Measurements from ENCODE around the gene GGT5. TPM values are rescaled to one million over a fixed set of nuclear protein-coding genes. Genes with fewer than 3 reads are reported as not detected.
A peak's percentile ranks its signal among the peaks of the same experiment; 100 is the strongest.

Gene GGT5
- total and polyA plus RNA-seq, 10 donors, result 9.5 to 47.2 (median 30.8) TPM

DNA sequence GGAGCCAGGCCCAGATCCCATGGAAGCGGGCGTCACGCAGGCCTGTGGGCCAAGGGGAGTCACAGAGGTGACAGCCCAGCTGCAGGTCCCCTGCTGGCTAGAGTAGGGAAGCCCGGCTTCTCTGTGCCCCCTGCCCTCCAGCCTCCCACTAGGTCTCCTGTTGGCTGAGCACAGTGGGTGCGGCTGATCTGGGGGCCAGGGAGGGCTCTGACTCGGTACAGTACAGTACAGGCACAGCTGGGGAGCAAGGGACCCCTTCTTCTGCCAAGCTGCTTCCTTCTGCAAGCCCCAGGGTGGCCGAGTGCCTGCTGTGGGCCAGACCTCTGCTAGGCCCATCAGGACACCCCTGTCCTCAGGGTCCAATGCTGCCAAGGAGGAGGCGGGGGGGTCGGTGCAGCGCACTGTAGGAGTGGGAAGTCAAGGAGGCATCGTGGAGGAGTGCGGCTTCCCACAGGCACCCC lies 53.5 kb downstream of the GGT5 start:
- 83 to 98% (median 90%) methylated on average over 7 to 12 of the region's 12 CpGs for WGBS, 5 donors
- Histone ChIP-seq H3K27ac (peak overlapping the region in 1 of 8 donors; percentile 35), H3K9me3 (no peaks in the 10 kb centered on the region), H3K27me3 (replicated peaks in 1 of 7) (no peaks in the 10 kb centered on the region), H3K4me3 (no peak overlapping the region), H3K4me1 (peaks cover 0 to 24% (median 10%) of the 10 kb centered on the region in 6 donors), H3K36me3 (peaks cover 0 to 4% (median 0%) of the 10 kb centered on the region in 6 donors)
- TF ChIP-seq POLR2AphosphoS5 (IDR thresholded peaks at IDR 0.05) (no peak), CTCF (IDR thresholded peaks at IDR 0.05 in 8 of 11, conservative IDR thresholded peaks at IDR 0.05 in 3 of 11) (no peak)
- intact Hi-C loops (cut with DNase I; ENCODE audit: low total_unique reads), result no loop called here
- DNase-seq, result peak; percentile 71

DNA sequence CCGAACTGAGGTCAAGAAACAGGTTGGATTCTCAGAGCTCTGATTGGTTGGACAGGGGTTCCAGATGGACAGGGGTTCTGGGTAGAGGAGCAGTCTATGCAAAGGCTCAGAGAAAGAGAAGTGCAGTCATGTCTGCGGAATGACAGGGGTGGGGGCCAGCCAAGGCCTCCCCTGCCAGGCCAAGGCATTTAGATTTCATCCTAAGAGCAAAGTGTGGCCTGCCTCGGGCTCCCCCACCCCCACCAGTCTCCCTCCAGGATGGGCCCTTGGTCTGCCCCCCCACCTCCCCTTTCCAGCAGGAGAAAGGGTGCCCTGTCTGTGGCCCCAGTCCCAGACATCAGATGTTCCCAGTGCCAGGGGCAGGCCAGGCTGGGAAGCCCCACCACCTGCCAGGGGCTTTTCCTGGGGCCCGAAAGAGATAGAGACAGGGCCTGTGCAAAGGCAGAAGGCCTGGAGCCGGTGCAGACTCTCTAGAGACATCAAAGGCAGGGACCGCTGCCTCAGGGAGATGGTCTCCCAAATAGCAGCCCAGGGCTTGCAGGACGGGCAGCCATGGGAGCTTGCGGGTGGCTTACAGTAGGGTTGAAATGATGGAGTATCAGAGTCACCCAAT lies 54.2 kb downstream of the GGT5 start:
- no peak overlapping the region for H3K4me3 ChIP-seq
- no peaks in the 10 kb centered on the region for H3K9me3 ChIP-seq
- WGBS, 5 donors, result 90 to 100% (median 92%) methylated on average over 5 to 8 of the region's 8 CpGs
- H3K27me3 ChIP-seq (replicated peaks in 1 of 7), result no peaks in the 10 kb centered on the region
- DNase-seq, result no peak
- H3K4me1 ChIP-seq, result peaks cover 0 to 24% (median 10%) of the 10 kb centered on the region in 6 donors
- H3K36me3 ChIP-seq, result peaks cover 0 to 11% (median 0%) of the 10 kb centered on the region in 6 donors
- H3K27ac ChIP-seq, result peak overlapping the region in 1 of 8 donors; percentile 35
- intact Hi-C loops (cut with DNase I; ENCODE audit: low total_unique reads), result no loop called here
- TF ChIP-seq POLR2AphosphoS5 (IDR thresholded peaks at IDR 0.05), result no peak

DNA sequence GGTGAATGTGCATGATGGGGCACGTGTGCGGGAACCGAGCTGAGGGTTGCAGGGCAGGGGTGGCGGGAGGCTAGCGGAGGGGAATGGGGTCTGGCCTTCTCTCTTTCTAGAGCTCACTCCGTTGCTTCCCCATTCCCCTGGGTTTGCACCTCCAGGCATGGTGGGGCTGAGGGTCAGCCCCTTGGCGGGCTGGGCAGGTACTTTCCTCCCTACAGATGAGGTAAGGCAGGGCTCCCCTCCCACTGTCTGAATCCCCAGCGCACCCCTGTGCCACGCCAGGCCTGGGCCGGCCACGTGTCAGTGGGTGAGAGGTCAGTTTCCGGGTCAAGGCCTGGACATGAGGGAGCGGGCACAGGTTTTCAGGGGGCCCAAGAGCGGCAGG lies 54.7 kb downstream of the GGT5 start:
- no peaks in the 10 kb centered on the region for H3K27me3 ChIP-seq (replicated peaks in 1 of 7)
- TF ChIP-seq CTCF (IDR thresholded peaks at IDR 0.05 in 8 of 11, conservative IDR thresholded peaks at IDR 0.05 in 3 of 11), result no peak
- TF ChIP-seq POLR2AphosphoS5 (IDR thresholded peaks at IDR 0.05), result no peak
- no peak for TF ChIP-seq POLR2A (IDR thresholded peaks at IDR 0.05)
- no peaks in the 10 kb centered on the region for H3K9me3 ChIP-seq
- intact Hi-C loops (cut with DNase I; ENCODE audit: low total_unique reads), result no loop called here
- peak overlapping the region in 1 of 8 donors; percentile 35 for H3K27ac ChIP-seq
- peaks cover 0 to 17% (median 0%) of the 10 kb centered on the region in 6 donors for H3K36me3 ChIP-seq
- H3K4me1 ChIP-seq, result peaks cover 0 to 24% (median 10%) of the 10 kb centered on the region in 6 donors
- 79 to 89% (median 83%) methylated on average over 9 to 14 of the region's 14 CpGs for WGBS, 5 donors
- no peak overlapping the region for H3K4me3 ChIP-seq
- no peak for DNase-seq

DNA sequence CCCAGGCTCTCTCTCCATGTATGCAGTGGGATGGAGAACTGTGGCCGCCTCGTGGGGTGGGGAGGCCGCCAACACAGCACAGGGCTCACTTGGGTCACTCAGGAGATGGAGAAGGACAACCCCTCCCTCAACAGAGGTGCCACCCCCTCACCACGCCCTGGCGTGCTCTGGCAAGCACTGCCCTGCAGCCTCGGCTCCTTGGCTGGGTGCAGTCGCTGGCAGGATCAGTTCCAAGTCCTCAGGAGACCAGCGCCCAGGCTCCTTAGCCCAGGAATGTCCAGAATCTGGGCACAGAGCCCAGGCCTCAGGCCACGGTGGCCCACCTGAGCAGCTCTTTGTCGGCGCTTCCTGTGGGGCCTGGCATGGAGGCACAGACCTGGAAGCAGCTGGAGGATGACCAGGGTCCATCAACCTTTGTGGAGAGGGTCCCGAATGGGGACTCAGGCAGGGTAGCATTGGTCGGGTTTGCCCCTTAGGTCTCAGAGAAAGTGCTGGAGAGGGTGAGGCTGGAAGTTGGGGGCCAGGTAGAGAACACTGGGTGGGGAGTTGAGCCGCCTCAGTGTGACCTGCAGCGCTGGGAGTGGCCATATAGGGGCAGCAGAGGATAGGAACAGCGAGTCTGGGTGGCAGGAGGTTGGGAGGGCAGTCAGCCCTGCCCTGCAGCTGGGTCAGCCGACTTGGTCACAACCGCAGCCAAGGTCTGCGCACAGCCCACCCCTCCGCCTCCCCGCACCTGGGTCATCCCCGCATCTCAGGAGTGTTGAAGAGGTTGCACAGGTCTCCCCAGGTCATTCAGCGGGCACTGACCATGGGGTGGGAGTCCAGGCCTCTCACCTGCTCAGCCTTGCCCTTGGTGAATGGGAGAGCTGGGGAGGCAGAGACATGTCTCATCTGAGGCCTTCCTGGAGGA lies 55.4 kb downstream of the GGT5 start:
- DNase-seq, result peak; percentile 90
- H3K4me3 ChIP-seq, result no peak overlapping the region
- peak in 2 of 3 donors; percentile 38 to 46 for TF ChIP-seq POLR2AphosphoS5 (IDR thresholded peaks at IDR 0.05)
- TF ChIP-seq POLR2A (IDR thresholded peaks at IDR 0.05), result no peak
- TF ChIP-seq CTCF (IDR thresholded peaks at IDR 0.05 in 8 of 11, conservative IDR thresholded peaks at IDR 0.05 in 3 of 11), result peak; percentile 74 to 97 (median 88)
- no peaks in the 10 kb centered on the region for H3K27me3 ChIP-seq (replicated peaks in 1 of 7)
- intact Hi-C loops (cut with DNase I; ENCODE audit: low total_unique reads), result loop anchor here (5.0 kb wide), 1 partner anchor 58 kb away; the partner anchor contains the start of gene GGT5
- no peaks in the 10 kb centered on the region for H3K9me3 ChIP-seq
- 40 to 54% (median 53%) methylated on average over 21 to 23 of the region's 23 CpGs for WGBS, 5 donors
- H3K4me1 ChIP-seq, result peaks cover 0 to 24% (median 10%) of the 10 kb centered on the region in 6 donors
- peak overlapping the region in 1 of 8 donors; percentile 35 for H3K27ac ChIP-seq
- H3K36me3 ChIP-seq, result peaks cover 0 to 17% (median 0%) of the 10 kb centered on the region in 6 donors

Data from spleen (tissue), 11 donors.